Measurements from ENCODE around the gene SEPTIN8. TPM values are rescaled to one million over a fixed set of nuclear protein-coding genes. Genes with fewer than 3 reads are reported as not detected.

Gene SEPTIN8
- total and polyA plus RNA-seq, 2 donors (not counting 3 experiments of a cell fraction or from before 2014, with no cell fraction given), result 56.6 to 82.1 TPM

DNA sequence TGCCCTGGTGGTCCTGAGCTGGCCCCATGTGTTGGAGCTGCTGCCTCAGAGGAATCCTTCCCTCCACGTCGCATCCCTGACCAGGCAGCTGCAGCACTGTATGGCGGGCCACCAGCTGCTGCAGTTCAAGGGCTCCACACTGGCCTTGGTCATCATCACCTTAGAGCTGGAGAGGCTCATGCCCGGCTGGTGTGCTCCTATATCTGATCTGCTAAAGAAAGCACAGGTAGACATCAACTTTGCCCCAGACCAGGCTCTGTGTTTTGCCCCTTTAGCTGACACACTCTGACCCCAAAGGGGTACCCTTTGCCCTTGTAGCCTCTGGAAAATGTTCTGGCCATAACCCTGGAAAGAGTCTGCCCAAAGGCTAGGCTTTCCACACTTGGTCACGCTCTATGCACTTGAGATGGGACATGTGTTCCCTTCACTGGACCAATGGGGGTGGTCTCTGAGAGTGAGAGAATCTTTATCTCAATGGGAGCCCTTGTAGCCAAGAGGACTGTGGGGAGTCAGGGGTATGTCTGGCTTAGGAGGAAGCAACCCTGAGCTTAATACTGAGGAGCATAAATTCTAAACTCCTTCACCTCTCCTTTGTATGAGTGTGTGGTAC lies 25.0 kb downstream of the SEPTIN8 start:
- BruUV-seq (replicated peaks), result no TSS peak
- H3K79me2 ChIP-seq (ENCODE audit: control insufficient read depth, insufficient read depth, low read length), result no peaks in the 10 kb centered on the region
- no peaks in the 10 kb centered on the region for H3K9me1 ChIP-seq (replicated peaks; ENCODE audit: control insufficient read depth, extremely low read depth, insufficient read depth, low read length)
- no peak overlapping the region for H2AFZ ChIP-seq (ENCODE audit: low read depth, low read length)
- H3K4me3 ChIP-seq (replicated peaks in 1 of 3; ENCODE audit: insufficient read depth in 1 of 3, low read depth in 1 of 3, low read length in 3 of 3), result no peak overlapping the region
- DNase-seq (ENCODE audit: low read depth, low spot score) (no peak), FAIRE-seq (no peak)
- H3K36me3 ChIP-seq (ENCODE audit: control insufficient read depth in 2 of 2, extremely low read depth in 1 of 2, insufficient read depth in 2 of 2, low read length in 2 of 2), result no peaks in the 10 kb centered on the region
- TF ChIP-seq GATA2 (IDR thresholded peaks at IDR 0.05; ENCODE audit: insufficient read depth, insufficient read length, low read depth, low read length) (no peak), EZH2 (IDR thresholded peaks at IDR 0.05; ENCODE audit: borderline replicate concordance, low read depth, low read length, severe bottlenecking) (no peak), POLR2AphosphoS5 (IDR thresholded peaks at IDR 0.05; ENCODE audit: insufficient read depth, low read depth, low read length) (no peak), JUN (IDR thresholded peaks at IDR 0.05; ENCODE audit: borderline replicate concordance, insufficient read depth, insufficient read length, low read depth) (no peak), FOS (IDR thresholded peaks at IDR 0.05; ENCODE audit: borderline replicate concordance, insufficient read depth, low read length) (no peak), MYC (IDR thresholded peaks at IDR 0.05; ENCODE audit: low read depth, low read length) (no peak), POLR2A (IDR thresholded peaks at IDR 0.05; ENCODE audit: low read depth, low read length) (no peak)
- TF ChIP-seq, protein P1, sequence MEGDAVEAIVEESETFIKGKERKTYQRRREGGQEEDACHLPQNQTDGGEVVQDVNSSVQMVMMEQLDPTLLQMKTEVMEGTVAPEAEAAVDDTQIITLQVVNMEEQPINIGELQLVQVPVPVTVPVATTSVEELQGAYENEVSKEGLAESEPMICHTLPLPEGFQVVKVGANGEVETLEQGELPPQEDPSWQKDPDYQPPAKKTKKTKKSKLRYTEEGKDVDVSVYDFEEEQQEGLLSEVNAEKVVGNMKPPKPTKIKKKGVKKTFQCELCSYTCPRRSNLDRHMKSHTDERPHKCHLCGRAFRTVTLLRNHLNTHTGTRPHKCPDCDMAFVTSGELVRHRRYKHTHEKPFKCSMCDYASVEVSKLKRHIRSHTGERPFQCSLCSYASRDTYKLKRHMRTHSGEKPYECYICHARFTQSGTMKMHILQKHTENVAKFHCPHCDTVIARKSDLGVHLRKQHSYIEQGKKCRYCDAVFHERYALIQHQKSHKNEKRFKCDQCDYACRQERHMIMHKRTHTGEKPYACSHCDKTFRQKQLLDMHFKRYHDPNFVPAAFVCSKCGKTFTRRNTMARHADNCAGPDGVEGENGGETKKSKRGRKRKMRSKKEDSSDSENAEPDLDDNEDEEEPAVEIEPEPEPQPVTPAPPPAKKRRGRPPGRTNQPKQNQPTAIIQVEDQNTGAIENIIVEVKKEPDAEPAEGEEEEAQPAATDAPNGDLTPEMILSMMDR (IDR thresholded peaks at IDR 0.05; ENCODE audit: extremely low read depth in 1 of 2, insufficient read depth in 1 of 2, low read depth in 1 of 2, low read length in 2 of 2), result no peak
- TF ChIP-seq, protein P2, sequence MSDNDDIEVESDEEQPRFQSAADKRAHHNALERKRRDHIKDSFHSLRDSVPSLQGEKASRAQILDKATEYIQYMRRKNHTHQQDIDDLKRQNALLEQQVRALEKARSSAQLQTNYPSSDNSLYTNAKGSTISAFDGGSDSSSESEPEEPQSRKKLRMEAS (IDR thresholded peaks at IDR 0.05; ENCODE audit: insufficient read depth, insufficient read length), result no peak
- no peaks in the 10 kb centered on the region for H3K9me3 ChIP-seq (replicated peaks; ENCODE audit: control insufficient read depth, insufficient read depth, low read length)
- no peak overlapping the region for H3K4me2 ChIP-seq (ENCODE audit: insufficient read depth, low read length)
- no peak overlapping the region for H3K9ac ChIP-seq (replicated peaks; ENCODE audit: extremely low read depth, insufficient read depth, low read length)
- H4K20me1 ChIP-seq (replicated peaks; ENCODE audit: control insufficient read depth, extremely low read depth, insufficient read depth, low read length), result no peaks in the 10 kb centered on the region
- H3K27me3 ChIP-seq (ENCODE audit: control insufficient read depth in 2 of 2, insufficient read depth in 2 of 2, low read length in 2 of 2), result no peaks in the 10 kb centered on the region
- H3K4me1 ChIP-seq (ENCODE audit: control insufficient read depth, extremely low read depth, insufficient read depth, low read length), result no peaks in the 10 kb centered on the region
- POLR2A ChIA-PET, result no interaction called here
- intact Hi-C loops (cut with micrococcal nuclease), result no loop called here
- CTCF ChIA-PET, result interaction anchor here (6.7 kb wide), 1 partner anchor 68 kb away, joined by 179 read pairs; no protein-coding TSS in a partner anchor
- dilution Hi-C loops (cut with MboI; ENCODE audit: extremely low pct_ligation_motif_present, low sequenced_read_pairs), result no loop called here
- no peak overlapping the region for H3K27ac ChIP-seq (ENCODE audit: insufficient read depth, low read depth, low read length)

Data from endothelial cell of umbilical vein (primary cell).